Heart left ventricle (tissue), 16 donors: ENCODE results near the gene GABBR1. TPM values are rescaled to one million over a fixed set of nuclear protein-coding genes. Genes with fewer than 3 reads are reported as not detected.

ENCODE experiments used
- ATAC-seq, 4 donors: fragments of 200-7000 bp; cut with Tn5 transposase; one replicate each; pipeline ENCODE4 v1.9.1; 2020 to 2022; ENCODE audit warnings: moderate library complexity in 4 of 4, mild to moderate bottlenecking in 3 of 4, moderate number of reproducible peaks in 1 of 4
- DNase-seq, 5 donors: peaks; one replicate each; pipeline ENCODE4 v3.0.0-alpha.2; 2020
- H3K27ac ChIP-seq, 12 donors: fragments of 200-600 bp; sonication (generic) in 4 of 12; one replicate each; pipeline versions ENCODE4 v1.5.0 to v1.8.0; 2016 to 2022; ENCODE audit warnings: mild to moderate bottlenecking in 2 of 12
- H3K27me3 ChIP-seq, 9 donors: fragments of 200-600 bp; sonication (generic) in 2 of 9; one replicate each; pipeline versions ENCODE4 v1.5.1 to v1.8.0; 2016 to 2022; ENCODE audit warnings: mild to moderate bottlenecking in 3 of 9
- H3K36me3 ChIP-seq, 9 donors: fragments of 200-600 bp; sonication (generic) in 2 of 9; one replicate each; pipeline versions ENCODE4 v1.5.0 to v1.8.0; 2018 to 2022; ENCODE audit warnings: mild to moderate bottlenecking in 2 of 9
- H3K4me1 ChIP-seq, 12 donors: fragments of 200-600 bp; sonication (generic) in 4 of 12; one replicate each; pipeline versions ENCODE4 v1.5.0 to v1.8.0; 2016 to 2022; ENCODE audit warnings: mild to moderate bottlenecking in 3 of 12
- H3K4me3 ChIP-seq, 12 donors: fragments of 200-600 bp; sonication (generic) in 4 of 12; one replicate each; pipeline versions ENCODE4 v1.5.0 to v1.8.0; 2017 to 2022; ENCODE audit warnings: mild to moderate bottlenecking in 9 of 12, moderate library complexity in 4 of 12
- H3K9me3 ChIP-seq, 12 donors: fragments of 200-600 bp; sonication (generic) in 4 of 12; one replicate each; pipeline versions ENCODE4 v1.5.0 to v1.8.0; 2016 to 2022; ENCODE audit warnings: mild to moderate bottlenecking in 1 of 12
- POLR2A ChIP-seq, 2 donors: fragments of 450-650 bp; IDR thresholded peaks; one replicate each; pipeline ENCODE4 v1.6.1; 2017; ENCODE audit warnings: antibody characterized with exemption in 2 of 2, mild to moderate bottlenecking in 2 of 2, moderate library complexity in 2 of 2
- WGBS, 4 donors: extraction: QIAGEN DNeasy Blood & Tissue Kit in 2 of 4; methylation state at CpG; one replicate each; pipeline versions ENCODE4 v1.1.5 to v1.1.7; 2013 to 2018; 5-methylcytosine and 5-hydroxymethylcytosine counted together
- intact Hi-C, 10 donors: fragments of 100-400 bp; cut with DNase I; formaldehyde crosslinking; loops; one replicate each; pipeline versions ENCODE4 v1.11.1 to v1.14.2; 2022
- polyA plus RNA-seq, 2 donors: library from polyadenylated mRNA; stranded (reverse); fragments of 200-250 nt; gene quantifications; one replicate each; pipeline ENCODE4 v1.2.3, GENCODE V29; 2013
- total RNA-seq, 9 donors: library from RNA; depleted of rRNA in 2 of 9; stranded (reverse); fragments of >200 nt in 2 of 9; fragmentation: NEBNext Ultra II Directional in 3 of 9; extraction: Animal tissue kit (Norgen Biotek cat#: 25700) in 3 of 9; gene quantifications; one replicate each; pipeline versions ENCODE4 v1.1.0 to v1.2.4, GENCODE V29; 2016 to 2023
- TF ChIP-seq, protein P1 (sequence below), 12 donors: fragments of 200-600 bp; sonication (generic) in 4 of 12; IDR thresholded peaks; one replicate each; pipeline versions ENCODE4 v1.5.0 to v1.8.0; 2018 to 2022; ENCODE audit warnings: antibody characterized with exemption in 12 of 12, mild to moderate bottlenecking in 5 of 12
- donor health status: ischemic (EF 13 %, LVEDD 7.1; RV severe dilation, severe dysfunction).
- donor health status: healthy with polysubstance abuse.
- donor health status: DM: no; HTN: yes; CAD: no.
- donor health status: DM: no; HTN: no; CAD: no.
- donor health status: ischemic (EF 25% LVEDD 6.9; RV normal size, moderate dysfunction).
- donor health status: ischemic (EF 25% LVEDD 5.7; RV mildly dilated, moderate dysfunction).
- donor health status: healthy.
- donor health status: DM: yes; HTN: yes; CAD: no.
- donor health status: ischemic (EF 35%, LVEDD 5.7; RV mildly dilated, moderate dysfunction).
- donor health status: nonischemic (EF 11% LVEDD 7.7; RV severe dilation, severe dysfunction).
- donor health status: DM: yes; HTN: yes; CAD: no.
- donor health status: PGD.
- donor health status: ischemic (EF 29% LVEDD 5.4; RV normal size, mild dysfunction).
- donor health status: nonischemic (EF 23%, LVEDD 6.1; RV moderate dilation, normal function).

Gene GABBR1
- total and polyA plus RNA-seq, 11 donors = 11.6 to 30.8 (median 18.1) TPM

- DNase-seq = peak in 2 of 5 donors; percentile 39 to 45
- no peaks in the 10 kb centered on the region for H3K9me3 ChIP-seq
- H3K36me3 ChIP-seq = no peaks in the 10 kb centered on the region
- WGBS, 4 donors = 11 to 12% (median 12%) methylated on average over 8 of the region's 8 CpGs
- TF ChIP-seq, protein P1, sequence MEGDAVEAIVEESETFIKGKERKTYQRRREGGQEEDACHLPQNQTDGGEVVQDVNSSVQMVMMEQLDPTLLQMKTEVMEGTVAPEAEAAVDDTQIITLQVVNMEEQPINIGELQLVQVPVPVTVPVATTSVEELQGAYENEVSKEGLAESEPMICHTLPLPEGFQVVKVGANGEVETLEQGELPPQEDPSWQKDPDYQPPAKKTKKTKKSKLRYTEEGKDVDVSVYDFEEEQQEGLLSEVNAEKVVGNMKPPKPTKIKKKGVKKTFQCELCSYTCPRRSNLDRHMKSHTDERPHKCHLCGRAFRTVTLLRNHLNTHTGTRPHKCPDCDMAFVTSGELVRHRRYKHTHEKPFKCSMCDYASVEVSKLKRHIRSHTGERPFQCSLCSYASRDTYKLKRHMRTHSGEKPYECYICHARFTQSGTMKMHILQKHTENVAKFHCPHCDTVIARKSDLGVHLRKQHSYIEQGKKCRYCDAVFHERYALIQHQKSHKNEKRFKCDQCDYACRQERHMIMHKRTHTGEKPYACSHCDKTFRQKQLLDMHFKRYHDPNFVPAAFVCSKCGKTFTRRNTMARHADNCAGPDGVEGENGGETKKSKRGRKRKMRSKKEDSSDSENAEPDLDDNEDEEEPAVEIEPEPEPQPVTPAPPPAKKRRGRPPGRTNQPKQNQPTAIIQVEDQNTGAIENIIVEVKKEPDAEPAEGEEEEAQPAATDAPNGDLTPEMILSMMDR (IDR thresholded peaks at IDR 0.05) = peak; percentile 70 to 90 (median 83)
- no peak for TF ChIP-seq POLR2A (IDR thresholded peaks at IDR 0.05)
- intact Hi-C loops = loop anchor here in 5 of 10 donors (2.0 to 10.0 kb wide), 4 partner anchors 31 to 91 kb away; no protein-coding TSS in a partner anchor
- H3K4me1 ChIP-seq = peaks cover 0 to 35% (median 9%) of the 10 kb centered on the region in 12 donors
- no peak for ATAC-seq
- peak overlapping the region in 3 of 12 donors; percentile 80 to 93 (median 88) for H3K27ac ChIP-seq
- H3K27me3 ChIP-seq = peaks cover 0 to 3% (median 0%) of the 10 kb centered on the region in 9 donors
- H3K4me3 ChIP-seq = no peak overlapping the region
Measured at GRCh38 chr6:29653452-29654038, 20.6 kb upstream of the GABBR1 start.

DNA sequence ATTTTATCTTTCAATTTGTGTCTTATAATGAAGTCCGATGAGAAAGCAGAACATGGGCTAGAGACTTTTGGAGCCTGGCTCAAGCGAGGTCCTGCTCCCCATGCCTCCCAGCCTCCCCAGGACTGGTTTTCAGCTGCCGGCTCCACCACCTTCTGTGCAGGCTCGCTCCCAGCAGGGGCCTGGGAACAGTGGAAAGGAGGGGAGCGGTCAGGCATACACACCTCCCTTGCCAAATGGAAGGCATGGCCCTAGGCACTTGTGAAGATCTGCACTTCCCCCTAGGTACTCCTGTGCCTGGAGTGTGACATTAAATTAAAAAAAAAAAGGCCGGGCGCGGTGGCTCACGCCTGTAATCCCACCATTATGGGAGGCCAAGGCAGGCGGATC is 19.2 kb upstream of the GABBR1 start:
- H3K4me3 ChIP-seq = no peak overlapping the region
- DNase-seq (no peak), ATAC-seq (no peak)
- H3K4me1 ChIP-seq = peaks cover 0 to 34% (median 9%) of the 10 kb centered on the region in 12 donors
- TF ChIP-seq POLR2A (IDR thresholded peaks at IDR 0.05) = no peak
- TF ChIP-seq, protein P1 (IDR thresholded peaks at IDR 0.05) = no peak
- intact Hi-C loops = loop anchor here in 5 of 10 donors (2.0 to 10.0 kb wide), 4 partner anchors 33 to 93 kb away; no protein-coding TSS in a partner anchor
- H3K27ac ChIP-seq = no peak overlapping the region
- 87 to 89% (median 89%) methylated on average over 10 of the region's 10 CpGs for WGBS, 4 donors
- H3K27me3 ChIP-seq = peaks cover 0 to 2% (median 0%) of the 10 kb centered on the region in 9 donors
- H3K36me3 ChIP-seq = no peaks in the 10 kb centered on the region
- no peaks in the 10 kb centered on the region for H3K9me3 ChIP-seq

DNA sequence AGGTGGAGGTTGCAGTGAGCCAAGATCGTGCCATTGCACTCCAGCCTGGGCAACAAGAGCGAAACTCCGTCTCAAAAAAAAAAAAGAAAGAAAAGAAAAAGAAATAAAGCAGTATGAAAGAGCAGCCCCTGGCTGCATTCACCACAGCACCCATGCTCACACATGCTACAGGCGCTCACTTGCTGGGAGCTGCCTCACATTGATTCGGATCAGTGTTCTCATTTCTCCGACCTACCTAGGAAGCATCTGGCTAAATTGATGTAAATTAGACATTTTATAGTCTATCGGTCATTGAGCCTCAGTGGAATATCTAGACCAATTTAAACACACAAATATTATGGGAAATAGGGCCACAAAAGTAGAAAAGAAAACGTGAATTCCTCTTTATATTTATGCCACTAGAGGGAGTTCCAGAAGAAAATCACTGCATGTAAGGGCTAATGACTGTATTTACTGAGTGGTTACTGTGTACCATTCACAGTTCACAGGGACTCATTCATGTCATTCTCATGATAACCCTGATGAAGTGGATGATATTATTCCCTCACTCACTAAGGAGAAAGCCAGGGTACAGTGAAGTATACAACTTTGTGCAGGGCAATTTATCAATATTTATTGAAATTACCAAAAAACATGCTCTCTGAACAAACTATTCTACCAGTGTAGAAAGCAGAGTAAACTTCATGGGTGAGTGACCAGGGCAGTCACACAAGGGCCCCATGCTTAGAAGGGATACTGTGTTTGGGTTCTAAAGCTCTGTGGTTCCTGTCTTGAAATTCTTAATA is 18.6 kb upstream of the GABBR1 start:
- H3K4me3 ChIP-seq = no peak overlapping the region
- no peaks in the 10 kb centered on the region for H3K9me3 ChIP-seq
- H3K27ac ChIP-seq = no peak overlapping the region
- DNase-seq = no peak
- no peaks in the 10 kb centered on the region for H3K36me3 ChIP-seq
- TF ChIP-seq, protein P1 (IDR thresholded peaks at IDR 0.05) = peak; percentile 45 to 72 (median 61)
- no peak for TF ChIP-seq POLR2A (IDR thresholded peaks at IDR 0.05)
- intact Hi-C loops = loop anchor here in 7 of 10 donors (2.0 to 10.0 kb wide), 4 partner anchors 33 to 93 kb away; no protein-coding TSS in a partner anchor
- WGBS, 4 donors = 74 to 79% (median 74%) methylated on average over 8 of the region's 8 CpGs
- no peak for ATAC-seq
- peaks cover 0 to 2% (median 0%) of the 10 kb centered on the region in 9 donors for H3K27me3 ChIP-seq
- H3K4me1 ChIP-seq = peaks cover 0 to 28% (median 9%) of the 10 kb centered on the region in 12 donors
